GM21390 (cell line): ENCODE data around the gene FBXL7.
"Not testable (repeated sequence)": the region's sequence is repeated elsewhere in the genome, so short reads cannot be mapped to it uniquely, and the experiment has no call there.

Experiments used
- ATAC-seq: cut with Tn5 transposase; IDR thresholded peaks from one replicate; pipeline ENCODE4 v1.9.1; 2021; ENCODE audit not compliant: unreplicated experiment

FBXL7 gene

GRCh38 chr5:15852217-15852616, 352.2 kb downstream of the FBXL7 start:
- no peak for ATAC-seq

GRCh38 chr5:15852949-15853348, 353.0 kb downstream of the FBXL7 start:
- no peak for ATAC-seq

GRCh38 chr5:15858326-15858725, 358.3 kb downstream of the FBXL7 start:
- no peak for ATAC-seq

GRCh38 chr5:15864536-15865215, 364.7 kb downstream of the FBXL7 start:
- ATAC-seq, result no peak

GRCh38 chr5:15872259-15872658, 372.3 kb downstream of the FBXL7 start:
- not testable (repeated sequence) for ATAC-seq

- ATAC-seq, result no peak
Measured at GRCh38 chr5:15877914-15878313, 377.9 kb downstream of the FBXL7 start.

- no peak for ATAC-seq
Measured at GRCh38 chr5:15880201-15880600, 380.2 kb downstream of the FBXL7 start.

- ATAC-seq, result no peak
Measured at GRCh38 chr5:15885156-15885555, 385.2 kb downstream of the FBXL7 start.

- no peak for ATAC-seq
Measured at GRCh38 chr5:15886156-15886555, 386.2 kb downstream of the FBXL7 start.

- no peak for ATAC-seq
Measured at GRCh38 chr5:15887093-15887492, 387.1 kb downstream of the FBXL7 start.

GRCh38 chr5:15889001-15889400, 389.0 kb downstream of the FBXL7 start:
- ATAC-seq, result no peak

GRCh38 chr5:15893866-15894265, 393.9 kb downstream of the FBXL7 start:
- no peak for ATAC-seq

- ATAC-seq, result no peak
Measured at GRCh38 chr5:15897656-15898055, 397.7 kb downstream of the FBXL7 start.

- ATAC-seq, result no peak
Measured at GRCh38 chr5:15898641-15899040, 398.7 kb downstream of the FBXL7 start.

- no peak for ATAC-seq
Measured at GRCh38 chr5:15899481-15899880, 399.5 kb downstream of the FBXL7 start.

- no peak for ATAC-seq
Measured at GRCh38 chr5:15901151-15901550, 401.2 kb downstream of the FBXL7 start.

- ATAC-seq, result no peak
Measured at GRCh38 chr5:15902066-15902465, 402.1 kb downstream of the FBXL7 start.

- no peak for ATAC-seq
Measured at GRCh38 chr5:15904899-15905830, 405.2 kb downstream of the FBXL7 start.

- no peak for ATAC-seq
Measured at GRCh38 chr5:15914638-15915037, 414.7 kb downstream of the FBXL7 start.

- no peak for ATAC-seq
Measured at GRCh38 chr5:15926586-15926985, 426.6 kb downstream of the FBXL7 start.

- ATAC-seq, result no peak
Measured at GRCh38 chr5:15927710-15928380, 427.9 kb downstream of the FBXL7 start.
